Measurements from ENCODE around the gene SLC8A2.

The SLC8A2 gene, protein sequence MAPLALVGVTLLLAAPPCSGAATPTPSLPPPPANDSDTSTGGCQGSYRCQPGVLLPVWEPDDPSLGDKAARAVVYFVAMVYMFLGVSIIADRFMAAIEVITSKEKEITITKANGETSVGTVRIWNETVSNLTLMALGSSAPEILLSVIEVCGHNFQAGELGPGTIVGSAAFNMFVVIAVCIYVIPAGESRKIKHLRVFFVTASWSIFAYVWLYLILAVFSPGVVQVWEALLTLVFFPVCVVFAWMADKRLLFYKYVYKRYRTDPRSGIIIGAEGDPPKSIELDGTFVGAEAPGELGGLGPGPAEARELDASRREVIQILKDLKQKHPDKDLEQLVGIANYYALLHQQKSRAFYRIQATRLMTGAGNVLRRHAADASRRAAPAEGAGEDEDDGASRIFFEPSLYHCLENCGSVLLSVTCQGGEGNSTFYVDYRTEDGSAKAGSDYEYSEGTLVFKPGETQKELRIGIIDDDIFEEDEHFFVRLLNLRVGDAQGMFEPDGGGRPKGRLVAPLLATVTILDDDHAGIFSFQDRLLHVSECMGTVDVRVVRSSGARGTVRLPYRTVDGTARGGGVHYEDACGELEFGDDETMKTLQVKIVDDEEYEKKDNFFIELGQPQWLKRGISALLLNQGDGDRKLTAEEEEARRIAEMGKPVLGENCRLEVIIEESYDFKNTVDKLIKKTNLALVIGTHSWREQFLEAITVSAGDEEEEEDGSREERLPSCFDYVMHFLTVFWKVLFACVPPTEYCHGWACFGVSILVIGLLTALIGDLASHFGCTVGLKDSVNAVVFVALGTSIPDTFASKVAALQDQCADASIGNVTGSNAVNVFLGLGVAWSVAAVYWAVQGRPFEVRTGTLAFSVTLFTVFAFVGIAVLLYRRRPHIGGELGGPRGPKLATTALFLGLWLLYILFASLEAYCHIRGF

DNA sequence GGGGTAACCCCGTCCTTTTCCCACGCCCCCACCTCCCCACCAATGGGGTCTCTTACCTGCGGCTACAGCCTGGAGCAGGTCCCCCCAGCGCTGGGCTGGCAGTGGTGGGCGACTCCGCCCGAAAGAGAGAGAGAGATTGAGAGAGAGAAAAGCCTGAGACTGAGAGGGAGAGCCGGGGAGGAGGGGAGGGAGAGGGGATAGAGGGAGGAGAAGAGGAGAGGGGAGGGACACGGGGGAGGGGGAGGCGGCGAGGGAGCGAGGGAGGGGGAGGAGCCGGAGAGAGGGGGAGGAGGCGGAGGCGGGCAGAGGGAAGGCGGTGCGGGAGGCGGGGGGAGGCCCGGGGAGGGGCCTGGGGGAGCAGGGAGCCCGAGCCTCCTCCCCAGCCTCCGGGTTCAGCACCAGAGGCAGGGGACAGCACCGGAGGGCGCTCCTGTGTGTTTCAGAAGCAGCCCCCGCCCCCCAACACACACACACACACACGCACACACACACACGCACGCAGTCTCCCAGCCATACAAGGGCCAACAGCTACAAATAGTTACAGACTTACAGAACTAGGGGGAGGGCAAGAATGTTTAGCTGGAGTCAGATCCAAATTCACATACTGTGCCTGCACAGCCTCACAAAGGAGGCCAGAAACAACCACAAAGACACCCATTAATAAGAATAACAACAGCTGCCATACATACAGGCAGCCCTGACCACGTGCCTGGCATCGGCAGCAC is at the start of gene SLC8A2:
Gene SLC8A2 (minus strand): TSS at position 161 of the 725 bp plus-strand sequence. CDS start 5,490 bp downstream, outside the sequence.
- no peaks in the 10 kb centered on the region for H3K9me3 ChIP-seq (ENCODE audit: control insufficient read depth, insufficient read depth, low read depth, low read length)
- H3K4me1 ChIP-seq (ENCODE audit: control insufficient read depth, insufficient read depth, low read length) = peaks cover 31% of the 10 kb centered on the region
- no peak within 1 kb of the TSS for H3K9ac ChIP-seq (ENCODE audit: low read length)
- no peak within 1 kb of the TSS for H3K27ac ChIP-seq (ENCODE audit: low read depth, low read length)
- peaks cover 3% of the 10 kb centered on the region; the same call in 1 of the 2 replicates for H3K36me3 ChIP-seq (ENCODE audit: control insufficient read depth, insufficient read depth, low read length)
- peaks cover 27% of the 10 kb centered on the region for H3K27me3 ChIP-seq (ENCODE audit: control insufficient read depth, insufficient read depth, low read length)
- H3K4me3 ChIP-seq (ENCODE audit: low read depth, low read length) = peak within 1 kb of the TSS; percentile 75

DNA sequence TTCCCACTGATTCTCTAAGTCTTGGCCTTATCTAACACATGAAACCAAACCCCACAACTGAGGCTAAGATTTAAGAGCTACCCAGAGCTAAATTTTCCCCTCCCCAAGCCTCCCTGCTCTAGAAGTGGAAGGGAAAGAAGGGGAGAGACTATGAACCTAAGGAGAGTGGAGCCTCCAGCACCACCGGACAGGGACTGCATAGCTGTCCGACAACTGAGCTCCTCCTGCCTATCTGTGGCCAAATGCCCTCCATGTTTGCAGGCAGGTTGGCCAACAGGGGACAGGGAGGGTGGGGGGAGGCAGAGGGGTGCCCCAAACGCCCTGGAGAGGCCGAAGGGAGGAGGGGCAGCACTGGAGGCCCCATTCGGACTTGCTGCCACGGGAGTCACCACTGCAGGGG is 49.1 kb upstream of the SLC8A2 start:
- no peaks in the 10 kb centered on the region for H3K36me3 ChIP-seq (ENCODE audit: control insufficient read depth, insufficient read depth, low read length)
- H3K27ac ChIP-seq (ENCODE audit: low read depth, low read length) = no peak overlapping the region
- H3K4me1 ChIP-seq (ENCODE audit: control insufficient read depth, insufficient read depth, low read length) = peaks cover 18% of the 10 kb centered on the region
- H3K9ac ChIP-seq (ENCODE audit: low read length) = no peak overlapping the region
- no peak overlapping the region for H3K4me3 ChIP-seq (ENCODE audit: low read depth, low read length)
- no peaks in the 10 kb centered on the region for H3K9me3 ChIP-seq (ENCODE audit: control insufficient read depth, insufficient read depth, low read depth, low read length)
- H3K27me3 ChIP-seq (ENCODE audit: control insufficient read depth, insufficient read depth, low read length) = no peaks in the 10 kb centered on the region

DNA sequence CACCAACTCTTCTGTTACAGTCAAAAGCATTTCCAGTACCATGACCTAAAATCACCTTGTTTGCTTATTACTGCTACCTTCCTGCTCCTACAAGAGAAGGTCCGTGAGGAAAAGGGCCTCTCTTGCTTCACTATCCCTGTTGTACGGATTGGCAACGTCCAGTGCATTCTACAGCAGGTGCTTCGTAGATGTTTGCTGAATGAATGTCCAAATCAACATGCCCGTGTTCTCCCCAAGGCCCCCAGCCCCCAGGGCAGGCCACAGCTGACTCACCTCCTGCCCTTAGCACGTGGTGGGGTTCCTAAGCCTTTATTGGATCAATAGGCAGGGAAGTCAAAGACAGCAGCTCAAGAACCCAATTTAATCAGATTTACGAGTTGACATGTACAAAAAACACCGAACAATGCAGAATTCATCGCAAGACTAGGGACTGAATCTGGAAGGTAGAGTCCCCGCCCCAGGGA is 48.7 kb upstream of the SLC8A2 start:
- no peak overlapping the region for H3K27ac ChIP-seq (ENCODE audit: low read depth, low read length)
- no peak overlapping the region for H3K4me3 ChIP-seq (ENCODE audit: low read depth, low read length)
- no peak overlapping the region for H3K9ac ChIP-seq (ENCODE audit: low read length)
- no peaks in the 10 kb centered on the region for H3K9me3 ChIP-seq (ENCODE audit: control insufficient read depth, insufficient read depth, low read depth, low read length)
- H3K36me3 ChIP-seq (ENCODE audit: control insufficient read depth, insufficient read depth, low read length) = no peaks in the 10 kb centered on the region
- no peaks in the 10 kb centered on the region for H3K27me3 ChIP-seq (ENCODE audit: control insufficient read depth, insufficient read depth, low read length)
- H3K4me1 ChIP-seq (ENCODE audit: control insufficient read depth, insufficient read depth, low read length) = peaks cover 18% of the 10 kb centered on the region

DNA sequence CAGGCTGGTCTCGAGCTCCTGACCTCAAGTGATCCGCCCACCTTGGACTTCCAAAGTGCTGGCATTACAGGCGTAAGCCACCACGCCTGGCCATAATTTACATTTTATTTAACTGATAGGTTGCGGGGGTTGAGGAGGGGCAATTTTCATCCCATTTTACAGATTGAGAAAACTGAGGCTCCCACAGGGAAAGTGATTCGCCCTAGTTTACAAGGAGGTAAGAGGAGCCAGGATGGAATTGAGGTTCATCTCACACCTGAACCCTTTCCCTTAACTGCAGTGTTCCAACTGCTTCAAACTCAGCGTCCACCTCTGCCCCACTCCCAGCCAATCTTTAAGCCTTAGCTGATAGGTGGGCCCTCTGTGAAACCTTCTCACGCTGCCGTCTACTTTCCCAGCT is 47.2 kb upstream of the SLC8A2 start:
- Histone ChIP-seq H3K36me3 (ENCODE audit: control insufficient read depth, insufficient read depth, low read length) (no peaks in the 10 kb centered on the region), H3K27ac (ENCODE audit: low read depth, low read length) (no peak overlapping the region), H3K9me3 (ENCODE audit: control insufficient read depth, insufficient read depth, low read depth, low read length) (no peaks in the 10 kb centered on the region), H3K9ac (ENCODE audit: low read length) (no peak overlapping the region), H3K27me3 (ENCODE audit: control insufficient read depth, insufficient read depth, low read length) (no peaks in the 10 kb centered on the region), H3K4me1 (ENCODE audit: control insufficient read depth, insufficient read depth, low read length) (peaks cover 18% of the 10 kb centered on the region), H3K4me3 (ENCODE audit: low read depth, low read length) (no peak overlapping the region)

DNA sequence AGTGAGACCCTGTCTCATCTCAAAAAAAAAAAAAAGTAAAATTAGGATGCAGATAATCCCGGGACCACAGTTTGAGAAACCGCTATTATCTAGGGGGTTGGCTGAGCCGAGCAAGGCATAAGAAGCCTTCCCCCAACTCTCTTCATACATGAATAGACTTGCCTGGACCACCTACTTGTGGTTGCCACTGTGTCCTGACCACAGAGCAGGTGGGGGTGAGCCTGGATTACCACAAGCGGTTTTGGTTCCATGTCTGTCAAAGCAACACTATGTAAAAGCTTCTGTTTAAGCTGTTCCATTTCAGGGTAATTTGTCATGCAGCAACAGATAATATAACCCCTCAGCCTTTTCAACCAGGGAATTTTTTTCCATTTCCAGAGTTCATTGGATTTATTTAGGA is 46.4 kb upstream of the SLC8A2 start:
- peaks cover 18% of the 10 kb centered on the region for H3K4me1 ChIP-seq (ENCODE audit: control insufficient read depth, insufficient read depth, low read length)
- H3K27me3 ChIP-seq (ENCODE audit: control insufficient read depth, insufficient read depth, low read length) = no peaks in the 10 kb centered on the region

DNA sequence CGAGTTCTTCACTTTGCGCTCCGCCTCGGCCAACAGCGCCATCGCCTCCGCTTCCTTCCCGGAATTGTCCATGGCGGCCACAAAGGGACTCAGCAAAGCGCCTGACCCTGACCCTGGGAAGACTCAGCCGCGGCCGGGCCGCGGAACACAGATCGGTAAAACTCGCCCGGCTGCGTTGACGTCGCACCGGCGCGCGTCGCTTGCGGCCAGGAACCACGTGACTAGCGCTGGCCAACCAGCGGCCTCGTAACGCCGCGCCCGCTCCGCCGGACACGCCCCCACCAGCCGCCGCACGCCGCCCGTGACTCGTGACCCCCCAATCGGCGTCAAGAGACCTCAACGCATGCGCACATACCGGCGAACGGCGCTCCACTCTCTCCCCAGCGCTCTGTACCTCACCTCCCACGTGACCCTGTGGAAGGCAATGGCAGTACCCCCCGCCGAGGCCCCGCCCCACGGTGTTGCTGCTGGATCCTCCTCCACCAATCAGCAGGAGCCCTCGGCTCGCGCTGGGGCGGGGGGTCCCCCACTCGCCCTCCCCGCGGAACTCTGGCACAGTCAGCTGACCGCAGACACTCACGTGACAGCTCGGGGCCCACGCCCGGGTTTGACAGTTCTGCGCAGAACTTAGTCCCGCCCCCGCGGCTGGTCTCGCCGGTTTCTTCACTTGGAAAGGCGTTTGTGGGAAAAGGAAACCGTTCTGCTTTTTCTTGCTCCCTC is 43.3 kb upstream of the SLC8A2 start, which contains the start of gene NAPA:
Gene NAPA (minus strand): TSS at position 195 of the 720 bp plus-strand sequence. CDS start 123 bp downstream, at position 72.
- peak within 1 kb of the TSS; percentile 93 for H3K9ac ChIP-seq (ENCODE audit: low read length)
- peaks cover 6% of the 10 kb centered on the region; the same call in 1 of the 2 replicates for H3K4me1 ChIP-seq (ENCODE audit: control insufficient read depth, insufficient read depth, low read length)
- H3K36me3 ChIP-seq (ENCODE audit: control insufficient read depth, insufficient read depth, low read length) = no peaks in the 10 kb centered on the region
- no peaks in the 10 kb centered on the region for H3K27me3 ChIP-seq (ENCODE audit: control insufficient read depth, insufficient read depth, low read length)
- H3K9me3 ChIP-seq (ENCODE audit: control insufficient read depth, insufficient read depth, low read depth, low read length) = no peaks in the 10 kb centered on the region
- peak within 1 kb of the TSS; percentile 68; the same call in 1 of the 2 replicates for H3K27ac ChIP-seq (ENCODE audit: low read depth, low read length)
- H3K4me3 ChIP-seq (ENCODE audit: low read depth, low read length) = peak within 1 kb of the TSS; percentile 87

More for the DNA sequence above, 46.4 kb upstream of the SLC8A2 start:
- H3K4me3 ChIP-seq (ENCODE audit: low read depth, low read length) = no peak overlapping the region
- H3K27ac ChIP-seq (ENCODE audit: low read depth, low read length) = no peak overlapping the region
- H3K36me3 ChIP-seq (ENCODE audit: control insufficient read depth, insufficient read depth, low read length) = no peaks in the 10 kb centered on the region
- H3K9me3 ChIP-seq (ENCODE audit: control insufficient read depth, insufficient read depth, low read depth, low read length) = no peaks in the 10 kb centered on the region
- no peak overlapping the region for H3K9ac ChIP-seq (ENCODE audit: low read length)

DNA sequence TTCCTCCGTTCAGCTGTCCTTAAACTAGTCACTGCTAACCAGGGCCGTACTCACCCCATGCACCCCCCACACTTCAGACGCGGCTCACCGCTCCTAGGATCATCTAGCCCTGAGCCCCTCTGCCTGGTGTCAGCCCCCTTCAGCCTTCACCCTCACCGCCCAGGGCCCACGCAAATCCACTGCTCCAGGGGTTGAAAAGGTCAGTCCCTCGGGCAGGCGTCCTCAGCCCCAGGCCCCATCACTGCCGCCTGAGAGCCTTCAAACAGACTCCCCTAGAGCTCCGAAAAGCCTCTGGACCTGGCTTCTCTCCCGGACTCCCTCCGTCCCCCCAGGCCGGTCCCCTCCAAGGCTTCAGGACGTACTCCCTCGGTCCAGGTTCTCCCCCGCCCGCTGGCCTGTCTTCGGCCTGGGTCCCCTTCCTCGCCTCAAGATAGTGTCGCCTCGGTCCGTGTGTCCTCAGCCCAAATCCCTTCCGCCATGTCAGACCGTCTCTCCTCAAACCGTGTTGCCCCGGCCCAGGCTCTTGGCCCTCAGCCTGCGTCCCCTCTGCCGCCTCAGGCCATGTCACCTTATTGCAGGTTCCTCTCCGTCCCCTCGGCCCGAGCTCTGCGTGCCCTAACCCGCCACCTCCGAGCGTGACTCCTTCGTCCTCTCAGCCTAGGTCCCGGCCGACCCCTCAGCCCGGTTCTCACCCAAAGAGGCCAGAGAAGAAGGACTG is 42.6 kb upstream of the SLC8A2 start:
- Histone ChIP-seq H3K4me1 (ENCODE audit: control insufficient read depth, insufficient read depth, low read length) (no peaks in the 10 kb centered on the region; the same call in 1 of the 2 replicates), H3K36me3 (ENCODE audit: control insufficient read depth, insufficient read depth, low read length) (no peaks in the 10 kb centered on the region), H3K9me3 (ENCODE audit: control insufficient read depth, insufficient read depth, low read depth, low read length) (no peaks in the 10 kb centered on the region), H3K27me3 (ENCODE audit: control insufficient read depth, insufficient read depth, low read length) (no peaks in the 10 kb centered on the region), H3K9ac (ENCODE audit: low read length) (peak overlapping the region; percentile 93), H3K4me3 (ENCODE audit: low read depth, low read length) (peak overlapping the region; percentile 87), H3K27ac (ENCODE audit: low read depth, low read length) (peak overlapping the region; percentile 54; the same call in 1 of the 2 replicates)

DNA sequence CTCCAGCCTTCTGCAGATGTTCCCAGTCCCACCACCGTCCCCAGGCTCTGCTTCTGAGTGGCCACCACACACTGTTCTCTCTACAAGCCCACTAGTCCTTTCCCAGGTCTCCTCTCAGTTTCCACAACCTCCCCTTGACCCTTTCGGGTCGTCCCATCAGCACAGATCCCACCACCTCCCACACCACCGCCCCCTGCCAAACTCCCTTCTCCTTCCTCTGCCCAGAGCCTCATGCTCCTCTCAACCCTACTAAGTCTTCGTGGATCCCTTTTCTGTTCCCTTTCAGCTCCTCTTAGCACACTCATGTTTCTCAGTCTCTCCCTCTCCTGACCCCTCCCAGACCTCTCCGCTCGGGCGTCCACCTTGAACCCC is 41.2 kb upstream of the SLC8A2 start:
- no peak overlapping the region for H3K4me3 ChIP-seq (ENCODE audit: low read depth, low read length)
- H3K4me1 ChIP-seq (ENCODE audit: control insufficient read depth, insufficient read depth, low read length) = peaks cover 7% of the 10 kb centered on the region; the same call in 1 of the 2 replicates
- H3K9me3 ChIP-seq (ENCODE audit: control insufficient read depth, insufficient read depth, low read depth, low read length) = no peaks in the 10 kb centered on the region
- no peak overlapping the region for H3K27ac ChIP-seq (ENCODE audit: low read depth, low read length)
- peak overlapping the region; percentile 13 for H3K9ac ChIP-seq (ENCODE audit: low read length)
- H3K27me3 ChIP-seq (ENCODE audit: control insufficient read depth, insufficient read depth, low read length) = no peaks in the 10 kb centered on the region
- no peaks in the 10 kb centered on the region for H3K36me3 ChIP-seq (ENCODE audit: control insufficient read depth, insufficient read depth, low read length)

DNA sequence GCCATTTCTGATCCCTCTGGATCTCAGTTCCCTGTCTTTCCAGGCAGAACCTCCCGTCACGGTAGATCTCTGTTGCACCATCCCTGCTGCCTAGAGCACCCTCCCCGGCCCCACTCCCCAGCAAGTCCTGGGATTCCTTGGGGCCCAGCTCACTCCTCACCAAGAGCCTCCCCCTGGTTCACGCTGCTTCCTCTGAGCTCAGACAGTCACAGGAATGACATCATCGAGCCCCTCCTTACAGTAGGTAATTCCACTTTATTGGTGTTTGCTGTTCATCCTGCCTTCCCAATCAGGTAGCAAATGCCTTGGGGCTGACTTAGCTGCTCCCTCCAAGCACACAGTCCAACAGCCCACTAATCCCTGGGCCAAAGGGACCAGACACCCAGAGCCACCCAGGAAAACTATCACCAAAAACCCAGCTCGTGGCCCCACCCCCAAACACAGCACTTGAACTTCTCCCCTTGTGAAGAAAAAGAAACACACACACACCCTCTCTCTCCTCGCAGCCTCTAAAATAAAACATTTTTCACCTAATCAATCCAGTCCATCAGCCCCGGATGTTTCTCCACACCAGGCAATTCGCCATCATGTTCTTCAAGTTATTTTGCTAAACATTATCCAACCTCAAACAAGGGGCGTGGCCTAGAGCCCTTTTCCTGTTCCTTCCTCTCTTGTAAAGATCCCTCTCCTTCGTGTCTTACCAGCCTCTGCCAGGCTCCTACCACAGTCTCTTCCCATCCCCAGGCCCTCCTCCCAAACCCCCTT is 40.7 kb upstream of the SLC8A2 start:
- Histone ChIP-seq H3K4me1 (ENCODE audit: control insufficient read depth, insufficient read depth, low read length) (peaks cover 9% of the 10 kb centered on the region; the same call in 1 of the 2 replicates), H3K36me3 (ENCODE audit: control insufficient read depth, insufficient read depth, low read length) (no peaks in the 10 kb centered on the region), H3K9ac (ENCODE audit: low read length) (peak overlapping the region; percentile 13), H3K27ac (ENCODE audit: low read depth, low read length) (no peak overlapping the region), H3K9me3 (ENCODE audit: control insufficient read depth, insufficient read depth, low read depth, low read length) (no peaks in the 10 kb centered on the region), H3K27me3 (ENCODE audit: control insufficient read depth, insufficient read depth, low read length) (no peaks in the 10 kb centered on the region), H3K4me3 (ENCODE audit: low read depth, low read length) (no peak overlapping the region)
